Activated T-cell treated with anti-CD3 and anti-CD28 coated beads, Interleukin-2, amount 50 U/mL, for 48 hours (primary cell): ENCODE measurements around the gene JMJD7.

Experiments used
- DNase-seq, 2 experiments: peaks; one replicate each; pipeline ENCODE4 v3.0.0-alpha.2; 2020

The JMJD7 gene

GRCh38 chr15:41827880-41828806 is at the start of gene JMJD7:
Gene JMJD7, plus strand, starts transcription at chr15:41828092. Its CDS starts 33 bp downstream, at chr15:41828125.
- peak; percentile 97 for DNase-seq

- no peak for DNase-seq
Measured at GRCh38 chr15:41778521-41778920, 49.4 kb upstream of the JMJD7 start.

DNA sequence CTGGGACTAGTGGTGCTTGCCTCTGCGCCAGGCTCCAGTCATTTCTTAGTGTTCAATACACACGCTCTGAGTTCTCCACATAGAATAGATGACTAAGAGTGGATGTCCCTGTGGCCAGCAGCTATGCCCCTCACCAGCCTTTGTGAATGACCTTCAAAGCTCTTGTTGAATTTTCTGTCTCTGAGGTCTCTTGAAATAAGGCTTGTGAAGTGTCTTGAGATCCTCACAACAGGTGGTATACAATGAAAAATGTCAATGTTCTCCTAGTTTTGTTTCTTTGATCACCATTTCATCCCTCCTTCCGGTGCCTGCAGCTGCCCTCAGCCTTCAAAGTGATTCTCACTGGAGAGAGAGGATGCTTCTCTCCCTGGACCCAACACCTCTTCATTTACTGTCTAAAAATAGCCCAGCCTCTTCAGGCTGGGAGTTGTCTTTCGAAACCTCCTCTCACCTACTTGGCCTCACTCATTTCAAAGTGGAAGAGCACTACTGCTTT is 48.2 kb upstream of the JMJD7 start:
- no peak for DNase-seq

- DNase-seq: no peak
Measured at GRCh38 chr15:41780266-41780665, 47.6 kb upstream of the JMJD7 start.

GRCh38 chr15:41780727-41781126 is 47.2 kb upstream of the JMJD7 start:
- no peak for DNase-seq

GRCh38 chr15:41782371-41783282 is 45.3 kb upstream of the JMJD7 start:
- DNase-seq: no peak

- DNase-seq: no peak
Measured at GRCh38 chr15:41783296-41783695, 44.6 kb upstream of the JMJD7 start.

DNA sequence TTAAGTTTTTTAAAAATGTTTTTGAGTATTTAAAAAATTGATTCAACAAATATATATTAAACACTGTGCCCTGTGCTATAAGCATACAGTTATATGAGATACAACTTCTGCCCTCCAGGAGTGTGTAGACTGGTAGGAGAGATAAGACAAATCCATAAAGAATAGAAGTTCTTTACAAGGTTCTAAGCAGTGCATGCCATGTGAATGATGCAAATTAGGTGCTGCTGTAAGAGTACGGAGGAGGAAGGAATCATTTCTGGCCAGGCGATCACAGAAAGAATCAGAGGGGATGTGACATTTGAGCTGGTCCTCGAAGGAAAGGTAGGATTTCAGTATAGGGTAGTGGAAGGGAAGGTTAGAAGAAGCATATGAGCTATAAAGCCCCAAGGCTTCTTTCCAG is 39.6 kb upstream of the JMJD7 start:
- no peak for DNase-seq

DNA sequence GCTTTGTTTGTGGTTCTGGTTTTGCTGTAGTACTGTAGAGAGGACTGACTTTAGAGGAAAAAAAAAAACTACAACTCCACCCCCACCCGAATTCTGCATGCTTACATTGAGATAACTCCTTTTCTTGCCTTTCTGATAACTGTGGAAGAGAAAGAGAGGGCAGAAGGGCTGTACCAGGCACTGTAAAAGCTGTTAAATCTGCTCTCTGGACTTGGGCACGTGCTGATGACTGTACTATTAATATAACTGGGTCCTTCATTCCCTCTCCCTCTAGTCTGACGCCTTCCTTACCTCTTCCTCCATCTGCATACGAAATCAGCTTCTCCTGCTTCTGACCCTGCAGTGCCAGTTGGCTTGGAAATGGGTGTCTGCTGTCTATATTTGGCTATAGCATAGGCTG is 38.7 kb upstream of the JMJD7 start:
- no peak for DNase-seq

DNA sequence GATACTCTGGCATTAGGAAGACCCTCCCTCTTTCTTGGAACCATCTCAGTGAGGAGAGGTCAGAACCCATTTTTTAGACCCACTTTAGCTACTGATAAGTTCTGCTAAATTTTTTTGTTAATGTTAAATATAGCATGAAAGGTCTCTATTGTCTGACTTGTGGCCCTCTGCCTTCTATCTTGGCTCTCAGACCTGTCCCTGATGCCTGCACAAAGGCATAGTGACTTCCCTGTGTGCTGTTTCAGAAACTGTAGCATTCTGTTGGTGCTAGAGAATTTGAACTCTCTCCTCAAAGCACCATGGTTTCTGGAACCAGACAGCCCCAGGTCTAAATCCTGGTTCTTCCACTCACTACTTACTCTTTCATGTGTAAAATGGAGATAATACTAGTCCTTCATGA is 38.2 kb upstream of the JMJD7 start:
- DNase-seq: no peak

DNA sequence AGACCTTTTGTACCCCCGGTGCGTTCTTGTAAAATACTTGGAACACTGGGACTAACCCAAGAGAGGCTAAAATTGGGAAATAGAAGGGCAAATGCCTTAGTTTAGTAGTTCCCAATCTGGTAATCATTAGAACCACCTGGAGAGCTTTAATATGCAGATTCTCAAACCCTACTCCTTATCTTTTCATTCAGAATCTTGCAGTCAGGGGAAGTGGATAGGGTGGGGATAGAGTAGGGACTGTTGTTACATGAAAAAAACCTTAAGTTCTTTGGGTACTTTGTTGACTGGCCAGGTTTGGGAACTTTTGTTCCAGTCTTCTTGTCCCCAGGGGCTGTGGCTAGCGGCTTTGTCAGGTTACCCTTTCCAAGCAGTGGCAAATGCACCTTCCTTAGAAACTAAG is 37.7 kb upstream of the JMJD7 start:
- no peak for DNase-seq

- DNase-seq: no peak
Measured at GRCh38 chr15:41790756-41791546, 36.9 kb upstream of the JMJD7 start.

DNA sequence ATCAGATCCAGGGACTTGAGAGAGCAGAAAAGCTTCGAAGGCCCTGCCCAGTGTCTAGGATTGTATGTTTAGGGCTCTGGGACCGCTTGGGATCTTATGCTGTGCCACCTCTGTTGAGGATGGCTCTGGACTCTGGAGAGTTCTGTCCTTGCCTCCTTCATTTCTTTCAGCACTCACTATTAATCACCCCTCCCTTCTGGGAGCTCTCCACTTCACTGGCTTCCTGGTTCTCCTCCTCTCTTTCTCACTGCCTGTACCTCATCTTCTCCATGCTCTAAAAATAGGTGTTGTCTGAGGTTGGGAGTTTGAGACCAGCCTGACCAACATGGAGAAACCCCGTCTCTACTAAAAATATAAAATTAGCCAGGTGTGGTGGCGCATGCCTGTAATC is 36.4 kb upstream of the JMJD7 start:
- DNase-seq: no peak

DNA sequence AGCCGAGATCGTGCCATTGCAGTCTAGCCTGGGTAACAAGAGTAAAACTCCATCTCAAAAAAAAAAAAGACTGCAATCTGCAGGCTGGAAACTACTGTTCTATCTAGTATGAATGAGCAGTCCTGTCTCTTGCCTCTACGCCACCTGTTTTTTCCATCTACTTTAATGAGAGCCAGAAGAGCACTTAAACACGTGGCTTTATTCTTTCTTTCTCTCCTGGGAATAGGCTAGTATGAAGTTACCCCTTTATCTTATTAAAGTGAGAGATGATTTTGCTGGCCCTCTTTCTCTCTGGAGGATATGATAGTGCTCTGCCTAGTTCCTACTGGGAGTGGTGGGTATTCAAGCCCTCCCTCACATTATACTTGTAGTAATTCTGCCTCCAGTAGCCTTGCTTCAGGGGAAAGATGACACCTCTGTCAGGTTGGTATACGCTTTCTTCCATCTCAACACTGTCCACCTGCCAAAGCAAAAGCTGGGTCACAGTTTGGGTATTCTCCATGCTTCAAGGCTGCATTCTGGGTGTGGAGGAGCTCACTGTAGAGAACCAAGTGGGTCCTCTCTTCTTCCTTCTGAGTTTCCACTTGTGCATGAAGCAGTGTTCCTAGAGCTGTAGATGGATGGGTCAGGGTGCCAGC is 35.8 kb upstream of the JMJD7 start:
- no peak for DNase-seq

GRCh38 chr15:41794081-41794480 is 33.8 kb upstream of the JMJD7 start:
- no peak for DNase-seq

- DNase-seq: no peak
Measured at GRCh38 chr15:41795996-41796856, 31.7 kb upstream of the JMJD7 start.

GRCh38 chr15:41797201-41797944 is 30.5 kb upstream of the JMJD7 start:
- DNase-seq: no peak

GRCh38 chr15:41798607-41799487 is 29.0 kb upstream of the JMJD7 start:
- DNase-seq: no peak

GRCh38 chr15:41799488-41799805 is 28.4 kb upstream of the JMJD7 start:
- no peak for DNase-seq

GRCh38 chr15:41801185-41801584 is 26.7 kb upstream of the JMJD7 start:
- DNase-seq: no peak
